Upper lobe of right lung (tissue), 1 donor: ENCODE measurements around the gene C17orf113. TPM values are rescaled to one million over a fixed set of nuclear protein-coding genes. Genes with fewer than 3 reads are reported as not detected.

Experiments used
- ATAC-seq: fragments of 200-7000 bp; cut with Tn5 transposase; one replicate; pipeline ENCODE4 v1.9.1; 2020; ENCODE audit warnings: mild to moderate bottlenecking, moderate library complexity
- DNase-seq: peaks from one replicate; pipeline ENCODE4 v3.0.0-alpha.2; 2020
- H3K27ac ChIP-seq: fragments of 200-600 bp; one replicate; pipeline ENCODE4 v1.8.0; 2022
- H3K27me3 ChIP-seq: fragments of 200-600 bp; one replicate; pipeline ENCODE4 v1.8.0; 2022; ENCODE audit warnings: mild to moderate bottlenecking
- H3K36me3 ChIP-seq: fragments of 200-600 bp; one replicate; pipeline ENCODE4 v1.8.0; 2022
- H3K4me1 ChIP-seq: fragments of 200-600 bp; one replicate; pipeline ENCODE4 v1.8.0; 2022
- H3K4me3 ChIP-seq: fragments of 200-600 bp; one replicate; pipeline ENCODE4 v1.8.0; 2022; ENCODE audit warnings: mild to moderate bottlenecking
- H3K9me3 ChIP-seq: fragments of 200-600 bp; one replicate; pipeline ENCODE4 v1.8.0; 2022
- intact Hi-C: fragments of 100-400 bp; cut with DNase I; formaldehyde crosslinking; loops from one replicate; pipeline ENCODE4 v1.11.0; 2022
- total RNA-seq: library from RNA; stranded (reverse); fragmentation: NEBNext Ultra II Directional; extraction: Animal tissue kit (Norgen Biotek cat#: 25700); gene quantifications from one replicate; pipeline ENCODE4 v1.2.1, GENCODE V29; 2021
- TF ChIP-seq, protein P1 (sequence below): fragments of 200-600 bp; IDR thresholded peaks from one replicate; pipeline ENCODE4 v1.8.0; 2022; ENCODE audit warnings: antibody characterized with exemption
- donor health status: DM: no; HTN: yes; CAD: no; lungs with severe emphysema.

Gene C17orf113
- total RNA-seq, 1 donor from 2014 or later, result 0.72 TPM

DNA sequence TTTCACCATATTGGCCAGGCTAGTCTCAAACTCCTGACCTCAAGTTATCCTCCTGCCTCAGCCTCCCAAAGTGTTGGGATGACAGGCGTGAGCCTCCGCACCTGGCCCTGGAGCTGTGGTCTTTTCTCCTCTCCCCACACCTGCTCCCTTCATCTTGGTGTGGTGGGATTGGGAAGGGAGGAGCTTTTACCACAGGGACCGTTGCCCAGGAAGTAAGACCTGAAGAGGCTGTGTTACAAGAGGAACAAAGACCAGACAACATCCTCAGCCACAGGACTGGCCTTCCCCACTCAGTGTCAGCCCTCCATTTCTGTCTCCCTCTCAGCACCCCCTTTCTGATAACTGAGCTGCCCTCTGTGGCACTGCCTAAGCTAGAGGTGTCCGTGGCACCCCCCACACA is 9.4 kb upstream of the C17orf113 start:
- intact Hi-C loops, result no loop called here
- no peak for ATAC-seq
- Histone ChIP-seq H3K4me1 (no peaks in the 10 kb centered on the region), H3K36me3 (no peaks in the 10 kb centered on the region), H3K27me3 (no peaks in the 10 kb centered on the region), H3K9me3 (no peaks in the 10 kb centered on the region), H3K27ac (no peak overlapping the region), H3K4me3 (no peak overlapping the region)
- TF ChIP-seq, protein P1, sequence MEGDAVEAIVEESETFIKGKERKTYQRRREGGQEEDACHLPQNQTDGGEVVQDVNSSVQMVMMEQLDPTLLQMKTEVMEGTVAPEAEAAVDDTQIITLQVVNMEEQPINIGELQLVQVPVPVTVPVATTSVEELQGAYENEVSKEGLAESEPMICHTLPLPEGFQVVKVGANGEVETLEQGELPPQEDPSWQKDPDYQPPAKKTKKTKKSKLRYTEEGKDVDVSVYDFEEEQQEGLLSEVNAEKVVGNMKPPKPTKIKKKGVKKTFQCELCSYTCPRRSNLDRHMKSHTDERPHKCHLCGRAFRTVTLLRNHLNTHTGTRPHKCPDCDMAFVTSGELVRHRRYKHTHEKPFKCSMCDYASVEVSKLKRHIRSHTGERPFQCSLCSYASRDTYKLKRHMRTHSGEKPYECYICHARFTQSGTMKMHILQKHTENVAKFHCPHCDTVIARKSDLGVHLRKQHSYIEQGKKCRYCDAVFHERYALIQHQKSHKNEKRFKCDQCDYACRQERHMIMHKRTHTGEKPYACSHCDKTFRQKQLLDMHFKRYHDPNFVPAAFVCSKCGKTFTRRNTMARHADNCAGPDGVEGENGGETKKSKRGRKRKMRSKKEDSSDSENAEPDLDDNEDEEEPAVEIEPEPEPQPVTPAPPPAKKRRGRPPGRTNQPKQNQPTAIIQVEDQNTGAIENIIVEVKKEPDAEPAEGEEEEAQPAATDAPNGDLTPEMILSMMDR, result no peak
- no peak for DNase-seq

DNA sequence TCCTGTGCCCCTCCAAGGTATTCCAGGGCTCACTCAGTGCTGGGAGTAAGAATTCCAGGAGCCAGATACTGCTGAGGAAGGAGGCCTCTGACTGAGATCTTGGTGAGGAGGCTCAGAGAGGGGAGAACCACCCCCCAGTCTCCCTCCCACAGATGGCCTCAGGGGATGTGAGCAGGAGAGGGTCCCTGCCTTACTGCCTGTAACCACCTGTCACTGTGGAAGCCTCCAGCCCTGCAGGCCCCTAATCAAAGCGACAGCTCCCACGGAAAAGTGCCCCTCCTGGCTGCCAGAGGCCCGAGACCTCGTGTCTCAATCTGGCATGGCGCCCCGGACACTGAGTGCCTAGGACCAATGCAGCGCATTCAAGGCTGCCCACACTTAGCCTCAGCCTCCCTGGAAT is 7.7 kb upstream of the C17orf113 start:
- Histone ChIP-seq H3K27ac (no peak overlapping the region), H3K27me3 (peaks cover 6% of the 10 kb centered on the region), H3K36me3 (no peaks in the 10 kb centered on the region), H3K4me3 (no peak overlapping the region), H3K9me3 (no peaks in the 10 kb centered on the region), H3K4me1 (no peaks in the 10 kb centered on the region)
- intact Hi-C loops, result no loop called here
- ATAC-seq, result no peak
- DNase-seq, result no peak
- TF ChIP-seq, protein P1, result no peak

DNA sequence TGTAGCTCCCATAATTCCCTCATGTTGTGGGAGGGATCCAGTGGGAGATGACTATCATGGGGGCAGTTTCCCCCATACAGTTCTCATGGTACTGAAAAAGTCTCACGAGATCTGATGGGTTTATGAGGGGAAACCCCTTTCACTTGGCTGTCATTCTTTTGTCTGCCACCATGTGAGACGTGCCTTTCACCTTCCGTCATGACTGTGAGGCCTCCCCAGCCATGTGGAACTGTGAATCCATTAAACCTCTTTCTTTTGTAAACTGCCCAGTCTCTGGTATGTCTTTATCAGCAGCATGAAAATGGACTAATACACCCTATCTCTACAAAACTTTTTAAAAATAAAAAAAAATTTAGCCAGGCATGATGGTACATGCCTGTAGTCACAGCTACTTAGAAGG is 6.2 kb upstream of the C17orf113 start:
- no peaks in the 10 kb centered on the region for H3K36me3 ChIP-seq
- TF ChIP-seq, protein P1, result no peak

DNA sequence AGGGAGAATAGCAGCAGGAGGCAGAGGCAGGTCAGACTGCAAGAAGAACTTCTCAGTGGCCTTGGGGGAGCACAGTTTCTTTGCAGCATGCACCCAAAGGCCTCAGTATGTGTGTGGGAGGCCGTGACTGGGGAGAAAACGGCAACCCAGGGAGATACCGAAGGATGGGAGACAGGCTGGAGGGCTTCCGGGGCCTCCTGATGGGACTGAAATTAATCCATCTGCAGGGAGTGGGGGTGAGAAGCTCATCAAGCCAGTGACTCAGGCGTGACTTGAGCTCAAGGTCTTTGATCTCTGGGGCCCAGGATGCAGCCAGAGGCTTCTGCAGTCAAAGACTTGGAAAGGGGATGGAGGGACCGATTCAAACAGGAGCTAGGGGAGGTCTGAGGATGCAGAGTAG is 5.1 kb upstream of the C17orf113 start:
- DNase-seq (no peak), ATAC-seq (no peak)
- TF ChIP-seq, protein P1, result no peak
- no peak overlapping the region for H3K27ac ChIP-seq
- no peaks in the 10 kb centered on the region for H3K9me3 ChIP-seq
- no peaks in the 10 kb centered on the region for H3K36me3 ChIP-seq
- no peak overlapping the region for H3K4me3 ChIP-seq
- intact Hi-C loops, result no loop called here
- peaks cover 4% of the 10 kb centered on the region for H3K4me1 ChIP-seq
- peaks cover 9% of the 10 kb centered on the region for H3K27me3 ChIP-seq

More for the DNA sequence above, 6.2 kb upstream of the C17orf113 start:
- Histone ChIP-seq H3K4me1 (no peaks in the 10 kb centered on the region), H3K9me3 (no peaks in the 10 kb centered on the region), H3K27ac (no peak overlapping the region), H3K4me3 (no peak overlapping the region), H3K27me3 (peaks cover 9% of the 10 kb centered on the region)
- ATAC-seq, result no peak
- DNase-seq, result no peak
- intact Hi-C loops, result no loop called here

DNA sequence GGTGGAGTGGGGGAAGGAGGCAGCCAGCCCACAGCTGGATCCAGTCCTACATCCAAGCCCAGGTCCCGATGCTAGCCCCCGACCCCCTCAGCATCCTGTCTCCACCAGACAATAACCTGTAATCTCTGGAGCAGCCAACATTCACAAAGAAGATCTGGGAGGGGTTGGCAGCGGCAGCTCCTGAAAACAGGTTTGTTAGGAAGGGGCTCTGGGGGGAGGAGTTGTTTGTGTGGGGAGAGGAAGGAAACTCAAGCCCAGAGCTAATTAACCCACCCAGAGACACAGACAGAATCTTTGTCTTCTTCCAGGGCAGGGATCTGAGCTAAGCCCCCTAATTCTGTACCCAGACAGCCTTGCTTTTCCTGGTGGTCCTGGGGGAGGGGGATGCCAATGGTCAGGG is 4.6 kb upstream of the C17orf113 start:
- intact Hi-C loops, result no loop called here
- no peak for ATAC-seq
- Histone ChIP-seq H3K36me3 (no peaks in the 10 kb centered on the region), H3K27me3 (peaks cover 9% of the 10 kb centered on the region), H3K4me1 (peaks cover 6% of the 10 kb centered on the region), H3K9me3 (no peaks in the 10 kb centered on the region), H3K4me3 (no peak overlapping the region), H3K27ac (no peak overlapping the region)
- TF ChIP-seq, protein P1, result no peak
- no peak for DNase-seq
